GM19025 (cell line): ENCODE results near the gene SRR.

Experiments used
- ATAC-seq: cut with Tn5 transposase; IDR thresholded peaks from one replicate; pipeline ENCODE4 v1.9.1; 2021; ENCODE audit warnings: mild to moderate bottlenecking, low read depth, moderate library complexity; ENCODE audit not compliant: unreplicated experiment

The SRR gene

DNA sequence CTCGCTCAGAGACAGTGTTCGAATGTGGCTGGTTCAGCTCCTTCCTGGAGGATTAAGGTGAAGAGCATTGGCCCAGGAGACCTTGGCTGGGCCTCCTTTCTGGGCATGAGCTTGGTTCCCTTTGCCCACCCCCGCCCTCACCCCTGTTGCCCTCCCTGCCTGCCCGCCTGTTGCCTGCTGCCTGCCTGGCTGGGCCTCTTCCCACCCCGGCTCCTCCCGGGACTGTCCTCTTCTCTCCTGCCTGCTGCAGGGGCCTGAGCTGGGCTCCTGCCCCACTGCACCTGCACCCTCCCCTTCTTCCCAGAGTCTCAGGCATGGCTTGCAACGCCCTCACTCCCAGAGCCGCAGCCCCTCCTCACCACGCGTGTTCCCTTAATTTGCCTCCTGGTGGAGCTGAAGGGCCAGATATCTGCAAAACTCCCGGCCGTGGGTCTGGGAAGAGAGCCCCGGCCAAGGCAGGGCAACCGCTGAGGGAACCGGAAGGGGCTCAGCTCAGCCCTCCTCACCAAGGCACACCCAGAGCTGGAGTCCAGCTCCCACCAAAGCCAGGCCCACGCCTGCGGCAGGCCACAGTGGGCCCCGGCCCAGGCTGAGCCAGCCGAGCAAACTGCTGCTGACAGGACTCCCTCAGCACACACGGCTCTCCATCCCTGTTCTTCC is 65.9 kb downstream of the SRR start:
- ATAC-seq, result no peak

- ATAC-seq, result no peak
These were observed 66.5 kb downstream of the SRR start for GRCh38 chr17:2370211-2370589.

DNA sequence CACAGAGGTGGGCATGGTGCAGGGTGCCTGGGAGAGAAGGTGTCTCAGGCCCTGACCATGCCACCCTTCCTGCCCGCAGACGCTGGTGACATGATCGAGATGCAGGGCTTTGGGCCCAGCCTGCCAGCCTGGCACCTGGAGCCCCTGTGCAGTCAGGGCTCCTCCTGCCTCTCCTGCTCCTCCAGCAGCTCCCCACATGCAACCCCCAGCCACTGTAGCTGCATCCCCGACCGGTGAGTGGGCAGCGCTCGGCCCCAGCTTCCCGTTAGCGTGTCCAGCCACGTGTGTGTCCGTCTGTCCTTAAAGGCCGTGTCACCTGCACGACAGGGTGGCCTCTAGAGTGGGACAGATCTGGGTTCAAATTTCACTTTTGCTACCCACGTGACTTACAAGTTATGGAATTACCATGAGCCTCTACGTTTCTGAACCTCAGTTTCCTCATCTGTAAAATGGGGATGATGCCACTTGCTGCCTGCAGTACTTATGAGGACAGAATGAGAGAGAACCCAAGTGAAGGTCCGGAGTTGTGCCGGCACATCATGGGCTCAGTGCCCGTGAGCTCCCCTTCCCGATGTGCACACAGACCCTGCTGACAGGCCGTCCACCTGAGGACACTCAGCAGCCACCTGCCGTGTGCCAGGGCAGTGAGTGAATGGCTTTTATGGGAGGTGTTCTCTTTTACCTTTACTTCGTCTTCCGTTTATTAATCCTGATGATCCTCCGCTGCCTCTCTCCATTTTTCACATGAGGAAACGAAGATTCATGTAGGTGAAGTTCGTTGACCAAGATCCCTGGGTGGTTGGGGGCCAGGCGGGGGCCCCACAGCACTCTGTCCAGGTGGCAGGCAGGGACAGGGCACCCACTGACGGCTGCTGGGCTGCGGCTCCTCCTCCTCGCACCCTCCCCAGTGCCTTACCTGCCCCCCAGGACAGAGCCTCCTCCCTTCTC is 67.7 kb downstream of the SRR start:
- ATAC-seq, result no peak

GRCh38 chr17:2372180-2372579 is 68.4 kb downstream of the SRR start:
- no peak for ATAC-seq

GRCh38 chr17:2372681-2373080 is 68.9 kb downstream of the SRR start:
- ATAC-seq, result no peak

- no peak for ATAC-seq
These were observed 69.4 kb downstream of the SRR start for GRCh38 chr17:2373179-2373578.
